HFFc6 (cell line): ENCODE measurements around the gene WWC1. TPM values are rescaled to one million over a fixed set of nuclear protein-coding genes. Genes with fewer than 3 reads are reported as not detected.

ENCODE experiments used
- DNase-seq: peaks from one replicate; pipeline ENCODE4 v3.0.0-alpha.2; 2018
- H3K27ac Mint-ChIP-seq: 2 replicates; pipeline ENCODE4 v1.8.0; 2020; ENCODE audit warnings: mild to moderate bottlenecking, mixed read lengths
- H3K27me3 Mint-ChIP-seq: 2 replicates; pipeline ENCODE4 v1.8.0; 2021; ENCODE audit warnings: mild to moderate bottlenecking, moderate library complexity, mixed read lengths; ENCODE audit not compliant: insufficient read depth
- H3K36me3 Mint-ChIP-seq: 2 replicates; pipeline ENCODE4 v1.8.0; 2021; ENCODE audit warnings: low read depth, mixed read lengths
- H3K4me1 Mint-ChIP-seq: 2 replicates; pipeline ENCODE4 v1.8.0; 2020; ENCODE audit warnings: low read depth, mixed read lengths
- H3K4me3 Mint-ChIP-seq: 2 replicates; pipeline ENCODE4 v1.8.0; 2020; ENCODE audit warnings: mild to moderate bottlenecking, moderate library complexity, mixed read lengths
- H3K9me3 Mint-ChIP-seq: 2 replicates; pipeline ENCODE4 v1.8.0; 2020; ENCODE audit warnings: mild to moderate bottlenecking, mixed read lengths
- total RNA-seq, 6 experiments: library from RNA; stranded (reverse); fragmentation: NEBNext Ultra II Directional; extraction: Animal tissue kit (Norgen Biotek cat#: 25700); gene quantifications; 2 replicates in 1 of 6; 3 replicates in 5 of 6; pipeline ENCODE4 v1.2.3, GENCODE V29; 2021
- TF ChIP-seq, protein P1 (sequence below): fragments of 200-600 bp; sonication (generic); IDR thresholded peaks from 2 replicates; pipeline ENCODE4 v1.5.0; 2021; ENCODE audit warnings: antibody characterized with exemption, mild to moderate bottlenecking

The WWC1 gene
- total RNA-seq, 6 experiments from 2014 or later, result 3.3 to 8.4 (median 7.2) TPM

DNA sequence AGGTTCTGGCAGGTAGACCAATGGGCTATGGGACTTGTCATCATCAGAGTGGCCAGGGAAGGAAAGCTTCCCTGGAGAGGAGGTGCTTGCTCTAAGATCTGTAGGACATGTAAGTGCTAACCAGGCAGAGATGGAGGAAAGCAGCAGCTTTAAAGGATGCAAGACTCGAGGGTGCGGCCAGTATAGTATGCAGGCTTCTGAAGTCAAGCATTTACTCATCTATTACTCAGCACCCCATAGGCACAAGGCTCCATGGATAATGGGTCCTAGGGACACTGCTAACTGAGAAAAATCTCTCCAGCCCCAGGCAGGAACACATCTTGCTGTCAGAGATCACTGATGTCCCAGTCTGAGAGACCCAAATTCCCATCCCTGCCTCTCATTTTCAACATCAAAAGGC lies 49.7 kb downstream of the WWC1 start:
- DNase-seq, result peak; percentile 25
- peaks cover 39% of the 10 kb centered on the region for H3K4me1 Mint-ChIP-seq
- H3K9me3 Mint-ChIP-seq, result no peaks in the 10 kb centered on the region
- H3K36me3 Mint-ChIP-seq, result peaks cover 4% of the 10 kb centered on the region; the same call in 1 of the 2 replicates
- 0 out of 2 replicates have a peak overlapping the region, but pooled peaks have one; percentile 5 for H3K27ac Mint-ChIP-seq
- H3K27me3 Mint-ChIP-seq, result peaks cover 2% of the 10 kb centered on the region; the same call in 1 of the 2 replicates
- TF ChIP-seq, protein P1, sequence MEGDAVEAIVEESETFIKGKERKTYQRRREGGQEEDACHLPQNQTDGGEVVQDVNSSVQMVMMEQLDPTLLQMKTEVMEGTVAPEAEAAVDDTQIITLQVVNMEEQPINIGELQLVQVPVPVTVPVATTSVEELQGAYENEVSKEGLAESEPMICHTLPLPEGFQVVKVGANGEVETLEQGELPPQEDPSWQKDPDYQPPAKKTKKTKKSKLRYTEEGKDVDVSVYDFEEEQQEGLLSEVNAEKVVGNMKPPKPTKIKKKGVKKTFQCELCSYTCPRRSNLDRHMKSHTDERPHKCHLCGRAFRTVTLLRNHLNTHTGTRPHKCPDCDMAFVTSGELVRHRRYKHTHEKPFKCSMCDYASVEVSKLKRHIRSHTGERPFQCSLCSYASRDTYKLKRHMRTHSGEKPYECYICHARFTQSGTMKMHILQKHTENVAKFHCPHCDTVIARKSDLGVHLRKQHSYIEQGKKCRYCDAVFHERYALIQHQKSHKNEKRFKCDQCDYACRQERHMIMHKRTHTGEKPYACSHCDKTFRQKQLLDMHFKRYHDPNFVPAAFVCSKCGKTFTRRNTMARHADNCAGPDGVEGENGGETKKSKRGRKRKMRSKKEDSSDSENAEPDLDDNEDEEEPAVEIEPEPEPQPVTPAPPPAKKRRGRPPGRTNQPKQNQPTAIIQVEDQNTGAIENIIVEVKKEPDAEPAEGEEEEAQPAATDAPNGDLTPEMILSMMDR, result no peak
- no peak overlapping the region for H3K4me3 Mint-ChIP-seq

GRCh38 chr5:168342151-168342825 lies 50.8 kb downstream of the WWC1 start:
- H3K9me3 Mint-ChIP-seq, result no peaks in the 10 kb centered on the region
- H3K27ac Mint-ChIP-seq, result no peak overlapping the region; the same call in 1 of the 2 replicates
- H3K4me3 Mint-ChIP-seq, result no peak overlapping the region
- TF ChIP-seq, protein P1, result no peak
- H3K27me3 Mint-ChIP-seq, result peaks cover 2% of the 10 kb centered on the region; the same call in 1 of the 2 replicates
- peaks cover 39% of the 10 kb centered on the region for H3K4me1 Mint-ChIP-seq
- DNase-seq, result no peak
- H3K36me3 Mint-ChIP-seq, result peaks cover 4% of the 10 kb centered on the region; the same call in 1 of the 2 replicates

- DNase-seq, result no peak
- Mint-ChIP-seq H3K4me1 (peaks cover 39% of the 10 kb centered on the region), H3K27me3 (peaks cover 2% of the 10 kb centered on the region; the same call in 1 of the 2 replicates), H3K27ac (no peak overlapping the region), H3K9me3 (no peaks in the 10 kb centered on the region), H3K4me3 (no peak overlapping the region), H3K36me3 (peaks cover 4% of the 10 kb centered on the region; the same call in 1 of the 2 replicates)
- TF ChIP-seq, protein P1, result no peak
Measured at GRCh38 chr5:168342985-168343384, 51.5 kb downstream of the WWC1 start.

DNA sequence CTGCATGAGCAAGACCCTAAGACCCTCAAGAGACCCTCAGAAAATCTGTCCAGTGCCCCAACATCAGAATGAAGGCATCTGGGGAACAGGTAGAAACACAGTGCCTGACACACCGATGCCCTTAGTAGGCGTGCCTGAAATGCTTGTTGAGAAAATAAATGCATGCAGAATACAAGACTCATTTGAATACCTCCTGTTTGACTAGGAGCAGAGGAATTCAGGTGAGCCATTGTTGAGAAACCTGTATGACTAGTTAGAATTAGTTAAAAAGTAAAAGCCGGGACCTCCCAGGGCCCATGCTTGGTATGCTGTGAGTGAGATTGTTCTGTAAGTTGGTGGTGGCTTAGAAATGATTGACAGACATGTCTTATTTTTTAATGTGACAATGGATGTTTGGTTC lies 55.0 kb downstream of the WWC1 start:
- no peaks in the 10 kb centered on the region for H3K9me3 Mint-ChIP-seq
- no peaks in the 10 kb centered on the region; the same call in 1 of the 2 replicates for H3K27me3 Mint-ChIP-seq
- peaks cover 28% of the 10 kb centered on the region for H3K4me1 Mint-ChIP-seq
- H3K36me3 Mint-ChIP-seq, result peaks cover 4% of the 10 kb centered on the region; the same call in 1 of the 2 replicates
- no peak overlapping the region for H3K4me3 Mint-ChIP-seq
- no peak overlapping the region for H3K27ac Mint-ChIP-seq
- DNase-seq, result no peak
- TF ChIP-seq, protein P1, result no peak

- DNase-seq, result no peak
- Mint-ChIP-seq H3K9me3 (no peaks in the 10 kb centered on the region), H3K27me3 (no peaks in the 10 kb centered on the region; the same call in 1 of the 2 replicates), H3K36me3 (peaks cover 4% of the 10 kb centered on the region; the same call in 1 of the 2 replicates), H3K4me1 (peaks cover 17% of the 10 kb centered on the region), H3K27ac (no peak overlapping the region), H3K4me3 (no peak overlapping the region)
- TF ChIP-seq, protein P1, result no peak
Measured at GRCh38 chr5:168347368-168348083, 56.1 kb downstream of the WWC1 start.
